T-helper 2 cell treated with Interferon-gamma antibody and Interleukin-4, amounts not matched to agents 100 ng/mL and 5 ng/mL, for 36 hours (primary cell): ENCODE data around the gene CMIP. TPM values are rescaled to one million over a fixed set of nuclear protein-coding genes. Genes with fewer than 3 reads are reported as not detected.

Source experiments
- intact Hi-C: fragments of 100-400 bp; cut with micrococcal nuclease; formaldehyde crosslinking; loops from one replicate; pipeline ENCODE4 v1.15.1; 2023
- total RNA-seq: library from RNA; stranded (reverse); gene quantifications from 2 replicates; pipeline ENCODE4 v1.2.3, GENCODE V29; 2022

The CMIP gene
- total RNA-seq, 1 donor from 2014 or later: 64.3 TPM

- intact Hi-C loops: no loop called here
These were observed 249.2 kb downstream of the CMIP start for GRCh38 chr16:81693744-81694303.

- intact Hi-C loops: no loop called here
These were observed 250.1 kb downstream of the CMIP start for GRCh38 chr16:81694494-81695280.

GRCh38 chr16:81695321-81696165 is 250.9 kb downstream of the CMIP start:
- intact Hi-C loops: no loop called here

- intact Hi-C loops: no loop called here
These were observed 251.8 kb downstream of the CMIP start for GRCh38 chr16:81696166-81696960.

GRCh38 chr16:81696961-81697615 is 252.5 kb downstream of the CMIP start:
- intact Hi-C loops: loop anchor here (1.0 kb wide), 2 partner anchors 74 to 294 kb away; no protein-coding TSS in a partner anchor

- intact Hi-C loops: loop anchor here (1.0 kb wide), 2 partner anchors 74 to 294 kb away; no protein-coding TSS in a partner anchor
These were observed 253.2 kb downstream of the CMIP start for GRCh38 chr16:81697616-81698309.

GRCh38 chr16:81698310-81698641 is 253.7 kb downstream of the CMIP start:
- intact Hi-C loops: no loop called here

GRCh38 chr16:81699596-81699995 is 255.0 kb downstream of the CMIP start:
- intact Hi-C loops: no loop called here

GRCh38 chr16:81700071-81700779 is 255.6 kb downstream of the CMIP start:
- intact Hi-C loops: no loop called here

- intact Hi-C loops: no loop called here
These were observed 256.2 kb downstream of the CMIP start for GRCh38 chr16:81700780-81701165.

- intact Hi-C loops: no loop called here
These were observed 256.8 kb downstream of the CMIP start for GRCh38 chr16:81701296-81701970.

GRCh38 chr16:81702506-81702905 is 257.9 kb downstream of the CMIP start:
- intact Hi-C loops: no loop called here

GRCh38 chr16:81703177-81704155 is 258.9 kb downstream of the CMIP start:
- intact Hi-C loops: no loop called here

GRCh38 chr16:81705261-81705660 is 260.7 kb downstream of the CMIP start:
- intact Hi-C loops: no loop called here

GRCh38 chr16:81706327-81707295 is 262.0 kb downstream of the CMIP start:
- intact Hi-C loops: no loop called here

GRCh38 chr16:81707411-81708265 is 263.0 kb downstream of the CMIP start:
- intact Hi-C loops: no loop called here
